ENCODE measurements around the gene HDAC5. TPM values are rescaled to one million over a fixed set of nuclear protein-coding genes. Genes with fewer than 3 reads are reported as not detected.
A peak's percentile ranks its signal among the peaks of the same experiment; 100 is the strongest.

HDAC5 gene
- total RNA-seq, 3 donors from 2014 or later = 66.5 to 79.3 (median 75.4) TPM

DNA sequence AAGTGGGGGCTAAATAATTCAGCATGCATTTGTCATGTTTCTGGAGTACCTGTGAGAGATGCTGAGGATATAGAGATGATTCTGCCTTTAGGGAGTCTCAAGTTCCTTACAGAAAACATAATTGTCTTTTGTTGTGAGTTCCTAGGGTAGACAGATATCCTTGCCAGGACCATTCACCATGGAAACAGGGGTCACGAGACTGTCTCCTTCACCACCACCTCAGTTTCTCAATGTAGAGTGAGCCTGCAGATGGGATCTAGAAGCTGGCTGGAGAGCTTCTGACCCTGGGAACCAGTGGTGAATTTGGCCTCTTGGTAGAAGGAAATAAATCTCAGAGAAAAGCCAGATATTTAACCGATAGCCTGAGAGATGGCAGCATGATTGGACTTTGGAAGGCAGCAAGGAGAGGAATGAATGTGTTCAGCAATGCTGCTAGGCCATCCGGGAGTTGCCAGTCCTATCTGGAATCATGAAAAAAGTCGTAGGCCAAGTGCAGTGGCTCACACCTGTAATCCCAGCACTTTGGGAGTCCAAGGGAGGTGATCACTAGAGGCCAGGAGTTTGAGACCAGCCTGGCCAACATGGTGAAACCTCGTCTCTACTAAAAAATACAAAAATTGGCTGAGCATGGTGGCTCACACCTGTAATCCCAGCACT lies 7.4 kb upstream of the HDAC5 start:
- Histone ChIP-seq H3K36me3 (no peaks in the 10 kb centered on the region), H3K4me1 (no peaks in the 10 kb centered on the region), H3K27ac (no peak overlapping the region), H3K9me3 (no peaks in the 10 kb centered on the region), H3K27me3 (no peaks in the 10 kb centered on the region), H3K4me3 (no peak overlapping the region)
- no peak for DNase-seq (ENCODE audit: low spot score in 2 of 2)
- TF ChIP-seq POLR2AphosphoS5 (IDR thresholded peaks at IDR 0.05) (no peak), POLR2A (IDR thresholded peaks at IDR 0.05) (no peak)
- TF ChIP-seq, protein P1, sequence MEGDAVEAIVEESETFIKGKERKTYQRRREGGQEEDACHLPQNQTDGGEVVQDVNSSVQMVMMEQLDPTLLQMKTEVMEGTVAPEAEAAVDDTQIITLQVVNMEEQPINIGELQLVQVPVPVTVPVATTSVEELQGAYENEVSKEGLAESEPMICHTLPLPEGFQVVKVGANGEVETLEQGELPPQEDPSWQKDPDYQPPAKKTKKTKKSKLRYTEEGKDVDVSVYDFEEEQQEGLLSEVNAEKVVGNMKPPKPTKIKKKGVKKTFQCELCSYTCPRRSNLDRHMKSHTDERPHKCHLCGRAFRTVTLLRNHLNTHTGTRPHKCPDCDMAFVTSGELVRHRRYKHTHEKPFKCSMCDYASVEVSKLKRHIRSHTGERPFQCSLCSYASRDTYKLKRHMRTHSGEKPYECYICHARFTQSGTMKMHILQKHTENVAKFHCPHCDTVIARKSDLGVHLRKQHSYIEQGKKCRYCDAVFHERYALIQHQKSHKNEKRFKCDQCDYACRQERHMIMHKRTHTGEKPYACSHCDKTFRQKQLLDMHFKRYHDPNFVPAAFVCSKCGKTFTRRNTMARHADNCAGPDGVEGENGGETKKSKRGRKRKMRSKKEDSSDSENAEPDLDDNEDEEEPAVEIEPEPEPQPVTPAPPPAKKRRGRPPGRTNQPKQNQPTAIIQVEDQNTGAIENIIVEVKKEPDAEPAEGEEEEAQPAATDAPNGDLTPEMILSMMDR (IDR thresholded peaks at IDR 0.05) = no peak
- intact Hi-C loops (cut with DNase I; ENCODE audit: low total_unique reads) = no loop called here

DNA sequence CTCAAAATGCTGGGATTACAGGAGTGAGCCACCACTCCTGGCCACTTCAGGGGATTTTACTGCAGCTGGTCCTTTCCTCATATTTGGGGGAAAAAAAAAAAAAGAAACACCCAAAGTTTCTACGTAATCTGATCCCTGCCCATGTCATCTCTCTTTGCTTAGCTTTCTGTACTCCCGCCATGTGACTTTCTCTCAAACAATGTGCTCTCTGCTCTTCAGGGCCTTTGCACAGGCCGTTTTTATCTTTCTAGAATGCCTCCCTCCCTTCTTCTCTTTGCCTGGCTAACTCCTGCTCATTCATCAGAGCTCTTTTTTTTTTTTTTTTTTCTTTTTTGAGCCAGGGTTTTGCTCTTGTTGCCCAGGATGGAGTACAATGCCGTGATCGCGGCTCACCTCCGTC lies 4.9 kb upstream of the HDAC5 start:
- H3K27me3 ChIP-seq = no peaks in the 10 kb centered on the region
- H3K27ac ChIP-seq = no peak overlapping the region
- intact Hi-C loops (cut with DNase I; ENCODE audit: low total_unique reads) = no loop called here
- DNase-seq (ENCODE audit: low spot score in 2 of 2) = no peak
- no peaks in the 10 kb centered on the region for H3K9me3 ChIP-seq
- no peak overlapping the region for H3K4me3 ChIP-seq
- TF ChIP-seq POLR2A (IDR thresholded peaks at IDR 0.05) = no peak
- TF ChIP-seq POLR2AphosphoS5 (IDR thresholded peaks at IDR 0.05) = no peak
- TF ChIP-seq, protein P1 (IDR thresholded peaks at IDR 0.05) = no peak
- H3K36me3 ChIP-seq = no peaks in the 10 kb centered on the region
- H3K4me1 ChIP-seq = no peaks in the 10 kb centered on the region

DNA sequence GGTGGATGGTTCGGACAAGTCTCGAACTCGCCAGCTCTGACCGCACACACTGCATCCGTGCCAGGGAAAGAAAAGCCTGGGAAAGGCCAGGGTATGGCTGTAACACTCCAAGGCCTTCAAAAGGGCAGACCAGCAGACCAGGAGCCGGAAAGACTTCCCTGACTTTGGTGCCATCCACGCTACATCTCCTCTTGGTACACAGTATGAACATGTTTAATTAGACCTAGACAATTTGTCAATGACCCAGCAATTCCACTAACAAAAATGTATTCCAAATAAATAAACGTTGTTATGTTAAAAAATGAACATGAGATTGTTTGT lies 637 bp upstream of the HDAC5 start:
- intact Hi-C loops (cut with DNase I; ENCODE audit: low total_unique reads) = no loop called here
- TF ChIP-seq, protein P1 (IDR thresholded peaks at IDR 0.05) = peak in 1 of 3 donors; percentile 21
- TF ChIP-seq POLR2A (IDR thresholded peaks at IDR 0.05) = no peak
- TF ChIP-seq POLR2AphosphoS5 (IDR thresholded peaks at IDR 0.05) = no peak
- Histone ChIP-seq H3K27ac (peak overlapping the region; percentile 96 to 97), H3K27me3 (no peaks in the 10 kb centered on the region), H3K4me3 (peak overlapping the region; percentile 93 to 99 (median 94)), H3K4me1 (peaks cover 11 to 26% of the 10 kb centered on the region in 2 donors), H3K9me3 (no peaks in the 10 kb centered on the region), H3K36me3 (no peaks in the 10 kb centered on the region)
- DNase-seq (ENCODE audit: low spot score in 2 of 2) = no peak

DNA sequence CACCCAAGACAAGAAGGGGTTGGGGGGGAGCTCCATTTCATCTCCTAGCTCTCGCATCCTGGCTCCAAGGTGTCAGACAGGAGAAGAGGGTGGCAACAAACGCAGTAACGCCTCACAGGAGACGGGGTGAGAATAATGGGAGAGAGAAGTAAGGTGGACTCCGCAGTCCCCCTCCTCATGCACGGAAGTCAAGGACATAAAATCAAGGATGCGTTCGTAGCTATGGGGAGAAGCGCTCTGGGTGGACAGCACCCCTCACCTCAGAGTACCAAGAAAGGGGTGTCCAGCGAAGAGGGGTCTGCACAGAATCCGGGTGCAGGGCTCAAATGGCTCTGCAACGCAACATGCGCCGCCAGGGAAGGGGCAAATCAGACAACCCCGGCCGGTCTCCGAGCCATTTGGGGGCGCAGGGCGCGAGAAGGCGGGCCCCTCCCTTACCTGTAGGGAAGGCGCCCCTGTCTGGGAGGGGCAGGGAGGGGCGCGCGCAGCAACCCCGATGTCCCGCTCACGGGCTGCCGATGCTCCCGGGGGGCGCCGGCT lies 555 bp downstream of the HDAC5 start:
- Histone ChIP-seq H3K9me3 (no peaks in the 10 kb centered on the region), H3K4me3 (peak overlapping the region; percentile 93 to 99 (median 94)), H3K27ac (peak overlapping the region; percentile 96 to 97), H3K4me1 (peaks cover 11 to 33% of the 10 kb centered on the region in 2 donors), H3K27me3 (no peaks in the 10 kb centered on the region), H3K36me3 (no peaks in the 10 kb centered on the region)
- TF ChIP-seq POLR2A (IDR thresholded peaks at IDR 0.05) = no peak
- no peak for TF ChIP-seq POLR2AphosphoS5 (IDR thresholded peaks at IDR 0.05)
- TF ChIP-seq, protein P1 (IDR thresholded peaks at IDR 0.05) = no peak
- no peak for DNase-seq (ENCODE audit: low spot score in 2 of 2)
- intact Hi-C loops (cut with DNase I; ENCODE audit: low total_unique reads) = no loop called here

DNA sequence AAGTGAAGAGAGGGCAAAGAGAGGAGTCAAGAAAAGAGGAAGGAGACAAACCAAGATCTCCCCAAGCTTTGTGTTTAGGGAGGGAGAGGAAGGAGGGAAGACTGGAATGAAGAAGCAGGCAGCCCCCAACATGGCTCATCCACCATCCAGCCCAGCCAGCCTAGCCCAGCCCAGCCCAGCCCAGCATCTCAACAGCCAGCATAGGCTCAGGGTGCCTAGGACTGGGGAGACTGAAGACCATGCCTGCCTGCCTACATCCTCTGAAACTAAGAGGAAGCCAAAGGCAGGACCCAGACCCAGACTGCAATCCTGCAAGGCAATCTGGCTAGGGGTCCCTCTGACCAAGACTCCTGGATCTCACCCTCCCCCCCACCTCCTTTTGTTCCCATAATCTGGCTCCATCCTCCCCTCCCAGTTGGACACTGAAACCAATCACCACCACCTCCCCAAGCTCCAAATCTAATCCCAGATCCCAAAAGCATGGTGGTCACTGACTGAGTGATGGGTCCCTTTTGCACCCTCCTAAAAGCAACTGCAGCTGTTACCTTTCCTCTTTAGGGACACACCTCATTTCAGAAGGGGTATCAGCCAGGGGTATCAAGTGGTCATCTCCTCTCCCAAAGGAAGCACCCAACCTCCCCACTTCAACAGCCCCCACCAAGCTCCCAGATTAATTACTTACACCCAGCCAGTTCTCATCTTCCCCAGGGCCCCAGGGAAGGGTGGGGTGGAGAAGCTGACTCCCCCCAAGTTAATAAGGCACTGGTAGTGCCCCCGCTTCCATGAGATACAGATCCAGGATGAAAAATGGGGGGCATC lies 1.2 kb downstream of the HDAC5 start:
- peak overlapping the region; percentile 93 to 99 (median 94) for H3K4me3 ChIP-seq
- DNase-seq (ENCODE audit: low spot score in 2 of 2) = no peak
- no peaks in the 10 kb centered on the region for H3K27me3 ChIP-seq
- H3K4me1 ChIP-seq = peaks cover 11 to 33% of the 10 kb centered on the region in 2 donors
- TF ChIP-seq POLR2AphosphoS5 (IDR thresholded peaks at IDR 0.05) (no peak), POLR2A (IDR thresholded peaks at IDR 0.05) (no peak)
- TF ChIP-seq, protein P1 (IDR thresholded peaks at IDR 0.05) = no peak
- intact Hi-C loops (cut with DNase I; ENCODE audit: low total_unique reads) = no loop called here
- peak overlapping the region; percentile 96 to 97 for H3K27ac ChIP-seq
- H3K36me3 ChIP-seq = no peaks in the 10 kb centered on the region
- H3K9me3 ChIP-seq = no peaks in the 10 kb centered on the region

Data from breast epithelium (tissue), 4 donors.